WTC11 (cell line): ENCODE data around the gene EDAR. TPM values are rescaled to one million over a fixed set of nuclear protein-coding genes. Genes with fewer than 3 reads are reported as not detected.

Source experiments
- ATAC-seq: fragments of 200-7000 bp; cut with Tn5 transposase; 2 replicates; pipeline ENCODE4 v1.10.0; 2021; ENCODE audit warnings: mild to moderate bottlenecking, moderate library complexity
- CTCF ChIA-PET: fragments of 300-600 bp; sonication (Branson Sonifier 250); formaldehyde crosslinking; loops from one replicate; lab custom pipeline; 2021; ENCODE audit warnings: antibody characterized with exemption; lab: Charles Lee
- POLR2A ChIA-PET: fragments of 350-600 bp; sonication (Branson Sonifier 250); formaldehyde crosslinking; loops from one replicate; lab custom pipeline; 2021; ENCODE audit warnings: antibody characterized with exemption; lab: Charles Lee
- DNase-seq: peaks from one replicate; pipeline ENCODE4 v3.0.0; 2021; ENCODE audit warnings: low spot score
- H3K27ac Mint-ChIP-seq: 2 replicates; pipeline ENCODE4 v1.8.0; 2021; ENCODE audit warnings: mixed read lengths
- H3K27me3 Mint-ChIP-seq: 2 replicates; pipeline ENCODE4 v1.8.0; 2021; ENCODE audit warnings: low read depth, mild to moderate bottlenecking, moderate library complexity, mixed read lengths
- H3K36me3 Mint-ChIP-seq: 2 replicates; pipeline ENCODE4 v1.8.0; 2021; ENCODE audit warnings: mixed read lengths
- H3K4me1 Mint-ChIP-seq: 2 replicates; pipeline ENCODE4 v1.8.0; 2022; ENCODE audit warnings: mixed read lengths
- H3K4me3 Mint-ChIP-seq: 2 replicates; pipeline ENCODE4 v1.8.0; 2021; ENCODE audit warnings: mild to moderate bottlenecking, moderate library complexity, mixed read lengths
- H3K9me3 Mint-ChIP-seq: 2 replicates; pipeline ENCODE4 v1.8.0; 2021; ENCODE audit warnings: mixed read lengths
- AFF4 ChIP-seq: sonication (generic); formaldehyde crosslinking; IDR thresholded peaks from 2 replicates; pipeline ENCODE4 v1.8.1; 2023; ENCODE audit warnings: mild to moderate bottlenecking, missing genetic modification reagents, borderline replicate concordance
- AR ChIP-seq: fragments of 250-450 bp; sonication (Bioruptor Pico); IDR thresholded peaks from 2 replicates; pipeline ENCODE4 v1.9.0; 2021; ENCODE audit warnings: mild to moderate bottlenecking
- CREB1 ChIP-seq: sonication (generic); formaldehyde crosslinking; IDR thresholded peaks from 2 replicates; pipeline ENCODE4 v1.8.0; 2023; ENCODE audit warnings: mild to moderate bottlenecking, missing genetic modification reagents
- CTCF ChIP-seq: fragments of 200-600 bp; IDR thresholded peaks from 2 replicates; pipeline ENCODE4 v1.8.0; 2022; ENCODE audit warnings: antibody characterized with exemption
- E2F5 ChIP-seq: sonication (generic); formaldehyde crosslinking; IDR thresholded peaks from 2 replicates; pipeline ENCODE4 v1.8.1; 2022; ENCODE audit warnings: mild to moderate bottlenecking, moderate library complexity, missing genetic modification reagents
- ELF4 ChIP-seq: sonication (generic); formaldehyde crosslinking; IDR thresholded peaks from 2 replicates; pipeline ENCODE4 v1.8.1; 2022; ENCODE audit warnings: low read depth, mild to moderate bottlenecking, moderate library complexity, missing genetic modification reagents
- ETV6 ChIP-seq: sonication (generic); formaldehyde crosslinking; IDR thresholded peaks from 2 replicates; pipeline ENCODE4 v1.8.1; 2022; ENCODE audit warnings: mild to moderate bottlenecking, missing genetic modification reagents
- GABPB1 ChIP-seq: sonication (generic); formaldehyde crosslinking; IDR thresholded peaks from 2 replicates; pipeline ENCODE4 v1.8.1; 2023; ENCODE audit warnings: mild to moderate bottlenecking, missing genetic modification reagents
- HMGA2 ChIP-seq: fragments of 250-450 bp; sonication (Bioruptor Pico); IDR thresholded peaks from 2 replicates; pipeline ENCODE4 v1.4.0; 2021; ENCODE audit warnings: mild to moderate bottlenecking, moderate library complexity
- JUN ChIP-seq: sonication (generic); formaldehyde crosslinking; IDR thresholded peaks from 2 replicates; pipeline ENCODE4 v1.8.0; 2023; ENCODE audit warnings: mild to moderate bottlenecking, missing genetic modification reagents
- NR1H2 ChIP-seq: sonication (generic); formaldehyde crosslinking; IDR thresholded peaks from 2 replicates; pipeline ENCODE4 v1.9.0; 2021; ENCODE audit warnings: mild to moderate bottlenecking, moderate library complexity, missing genetic modification reagents
- NR3C1 ChIP-seq: sonication (generic); formaldehyde crosslinking; conservative IDR thresholded peaks from 2 replicates; pipeline ENCODE4 v1.8.1; 2023; ENCODE audit warnings: low read depth, mild to moderate bottlenecking, missing genetic modification reagents
- PREB ChIP-seq: sonication (generic); formaldehyde crosslinking; IDR thresholded peaks from 2 replicates; pipeline ENCODE4 v1.8.1; 2022; ENCODE audit warnings: mild to moderate bottlenecking, missing genetic modification reagents, moderate library complexity, borderline replicate concordance
- RELA ChIP-seq: sonication (generic); formaldehyde crosslinking; IDR thresholded peaks from 2 replicates; pipeline ENCODE4 v1.8.1; 2022; ENCODE audit warnings: missing genetic modification reagents, mild to moderate bottlenecking, borderline replicate concordance
- SMAD3 ChIP-seq: sonication (generic); formaldehyde crosslinking; IDR thresholded peaks from 2 replicates; pipeline ENCODE4 v1.8.0; 2022; ENCODE audit warnings: missing genetic modification reagents, mild to moderate bottlenecking, borderline replicate concordance
- TP53 ChIP-seq: sonication (generic); formaldehyde crosslinking; IDR thresholded peaks from 2 replicates; pipeline ENCODE4 v1.8.1; 2023; ENCODE audit warnings: mild to moderate bottlenecking, missing genetic modification reagents
- USF2 ChIP-seq: sonication (generic); formaldehyde crosslinking; IDR thresholded peaks from 2 replicates; pipeline ENCODE4 v1.8.1; 2023; ENCODE audit warnings: mild to moderate bottlenecking, missing genetic modification reagents, moderate library complexity
- ZNF121 ChIP-seq: sonication (generic); formaldehyde crosslinking; IDR thresholded peaks from 2 replicates; pipeline ENCODE4 v1.8.0; 2023; ENCODE audit warnings: missing genetic modification reagents
- ZNF219 ChIP-seq: sonication (generic); formaldehyde crosslinking; IDR thresholded peaks from 2 replicates; pipeline ENCODE4 v1.8.0; 2023; ENCODE audit warnings: missing genetic modification reagents, mild to moderate bottlenecking, borderline replicate concordance
- ZNF232 ChIP-seq: sonication (generic); formaldehyde crosslinking; IDR thresholded peaks from 2 replicates; pipeline ENCODE4 v1.8.0; 2022; ENCODE audit warnings: mild to moderate bottlenecking, missing genetic modification reagents
- ZNF281 ChIP-seq: sonication (generic); formaldehyde crosslinking; IDR thresholded peaks from 2 replicates; pipeline ENCODE4 v1.8.0; 2023; ENCODE audit warnings: mild to moderate bottlenecking, missing genetic modification reagents
- ZNF512 ChIP-seq: sonication (generic); formaldehyde crosslinking; IDR thresholded peaks from 2 replicates; pipeline ENCODE4 v1.8.1; 2022; ENCODE audit warnings: missing genetic modification reagents, borderline replicate concordance
- total RNA-seq: library from RNA; stranded (reverse); gene quantifications from 3 replicates; pipeline ENCODE4 v1.2.3, GENCODE V29; 2021

The EDAR gene
- total RNA-seq, 1 experiment from 2014 or later = not detected

- TF ChIP-seq ZNF512 (CRISPR knock-in tag) = no peak
- TF ChIP-seq NR3C1 = no peak
- TF ChIP-seq AR = no peak
- no peak for TF ChIP-seq AFF4
- TF ChIP-seq ZNF219 (CRISPR knock-in tag) = no peak
- no peak for TF ChIP-seq ETV6 (CRISPR knock-in tag)
- TF ChIP-seq SMAD3 = no peak
- TF ChIP-seq ELF4 = no peak
- TF ChIP-seq CREB1 (CRISPR knock-in tag) = no peak
- no peak for TF ChIP-seq JUN (CRISPR knock-in tag)
- TF ChIP-seq HMGA2 (CRISPR knock-in tag) = no peak
- TF ChIP-seq NR1H2 (CRISPR knock-in tag) = no peak
- TF ChIP-seq USF2 = no peak
- TF ChIP-seq E2F5 = no peak
- TF ChIP-seq ZNF232 (CRISPR knock-in tag) = no peak
- no peak for TF ChIP-seq ZNF121
These were observed 35.5 kb upstream of the EDAR start (continued) for GRCh38 chr2:109024477-109024876.

- Mint-ChIP-seq H3K9me3 (no peaks in the 10 kb centered on the region), H3K4me1 (peaks cover 17% of the 10 kb centered on the region), H3K36me3 (no peaks in the 10 kb centered on the region), H3K27me3 (no peaks in the 10 kb centered on the region; the same call in none of the 2 replicates), H3K4me3 (no peak overlapping the region), H3K27ac (no peak overlapping the region)
- DNase-seq (no peak), ATAC-seq (peak; percentile 66)
- ChIA-PET CTCF (interaction anchor here (0.6 kb wide), 1 partner anchor 33 kb away, joined by 3 read pairs; the partner anchor contains the start of gene EDAR), POLR2A (no interaction called here)
- TF ChIP-seq CTCF (no peak), ZNF281 (CRISPR knock-in tag) (no peak), ZNF121 (no peak), PREB (CRISPR knock-in tag) (no peak), TP53 (no peak), GABPB1 (no peak), RELA (CRISPR knock-in tag) (no peak), ETV6 (CRISPR knock-in tag) (no peak)
These were observed 32.9 kb upstream of the EDAR start for GRCh38 chr2:109021895-109022300.
